Lower leg skin (tissue), 3 donors: ENCODE data around the gene YWHAB.

Experiments
- CTCF ChIP-seq, 3 donors: fragments of 450-650 bp; IDR thresholded peaks; one replicate each; pipeline ENCODE4 v1.5.1; 2016; ENCODE audit warnings: antibody characterized with exemption in 3 of 3, mild to moderate bottlenecking in 3 of 3, moderate library complexity in 2 of 3
- POLR2A ChIP-seq, 2 donors: fragments of 450-650 bp; IDR thresholded peaks; one replicate each; pipeline ENCODE4 v1.6.1; 2016 to 2017; ENCODE audit warnings: antibody characterized with exemption in 2 of 2, mild to moderate bottlenecking in 1 of 2, moderate library complexity in 1 of 2

DNA sequence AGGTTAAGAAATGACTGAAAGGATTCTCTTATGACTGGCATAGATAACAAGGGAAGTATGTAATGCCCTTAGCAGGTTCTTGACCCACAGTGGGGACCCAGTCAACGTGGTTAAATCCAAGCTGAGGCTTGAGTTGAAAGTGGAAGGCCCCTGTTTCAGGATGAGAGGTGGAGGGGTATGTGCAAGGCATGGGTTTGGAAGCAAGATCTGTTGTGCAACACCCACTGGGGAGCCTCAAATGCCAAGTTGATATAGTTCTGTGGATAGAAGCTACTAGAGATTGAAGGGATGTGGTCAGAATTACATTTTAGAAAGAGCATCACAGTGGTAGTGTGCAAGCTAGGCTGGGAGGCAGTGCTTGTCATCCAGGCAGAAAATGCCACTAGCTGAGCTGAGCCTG lies 29.4 kb downstream of the YWHAB start:
- no peak for TF ChIP-seq CTCF (IDR thresholded peaks at IDR 0.05)
- no peak for TF ChIP-seq POLR2A (IDR thresholded peaks at IDR 0.05)
